Stimulated activated CD4-positive, alpha-beta T cell treated with anti-CD3 and anti-CD28 coated beads, TNF-alpha, amount 100 ng/mL, for 4 hours (primary cell): ENCODE data around the gene CCDC28B.

Experiments
- DNase-seq, 3 experiments: peaks; one replicate each; pipeline ENCODE4 v3.0.0-alpha.2; 2020; ENCODE audit warnings: low read depth in 3 of 3

CCDC28B gene

GRCh38 chr1:32221980-32222755 lies 21.8 kb downstream of the CCDC28B start, which contains the start of the genes EIF3I and TMEM234:
Gene EIF3I, plus strand, starts transcription at chr1:32222407. Its CDS starts 35 bp downstream, at chr1:32222442.
Gene TMEM234, minus strand, starts transcription at chr1:32222353. Its CDS starts 31 bp downstream, at chr1:32222322.
- DNase-seq, result peak; percentile 70 to 88 (median 87)

GRCh38 chr1:32223683-32224082 lies 23.3 kb downstream of the CCDC28B start:
- DNase-seq, result no peak

- DNase-seq, result no peak
Observed at GRCh38 chr1:32224285-32224684, 23.9 kb downstream of the CCDC28B start.

- no peak for DNase-seq
Observed at GRCh38 chr1:32228771-32229170, 28.4 kb downstream of the CCDC28B start.

DNA sequence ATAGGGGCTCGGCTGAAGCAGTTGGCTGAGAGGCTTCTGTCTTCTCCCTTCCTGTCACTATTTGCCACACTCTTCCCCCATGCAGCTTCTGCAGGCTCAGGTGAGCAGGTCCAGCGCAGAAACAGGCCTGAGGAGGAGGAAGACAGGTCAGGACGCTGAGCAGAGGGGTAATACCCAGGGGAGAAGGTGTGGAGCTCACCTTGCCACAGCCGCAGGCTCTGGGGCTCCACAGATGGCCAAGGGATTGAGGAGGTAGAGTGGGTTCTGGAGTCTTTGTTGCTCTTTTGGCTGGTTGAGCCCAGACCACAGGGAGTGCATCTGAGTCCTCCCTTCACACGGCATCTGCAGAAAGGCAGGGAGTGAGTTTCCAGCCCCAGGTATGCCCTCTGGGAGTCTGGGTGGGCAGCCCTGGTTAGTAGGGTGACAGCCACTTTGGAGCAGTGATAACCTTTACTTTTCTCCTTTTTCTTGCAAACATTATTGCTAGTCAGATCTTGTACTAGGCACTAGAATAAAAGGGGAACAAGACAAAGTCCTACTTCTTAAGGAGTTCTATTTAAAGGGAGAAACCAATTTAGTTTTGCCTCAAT lies 31.5 kb downstream of the CCDC28B start:
- DNase-seq, result no peak

GRCh38 chr1:32232558-32233304 lies 32.3 kb downstream of the CCDC28B start:
- no peak for DNase-seq

- no peak for DNase-seq
Observed at GRCh38 chr1:32234792-32235191, 34.4 kb downstream of the CCDC28B start.

DNA sequence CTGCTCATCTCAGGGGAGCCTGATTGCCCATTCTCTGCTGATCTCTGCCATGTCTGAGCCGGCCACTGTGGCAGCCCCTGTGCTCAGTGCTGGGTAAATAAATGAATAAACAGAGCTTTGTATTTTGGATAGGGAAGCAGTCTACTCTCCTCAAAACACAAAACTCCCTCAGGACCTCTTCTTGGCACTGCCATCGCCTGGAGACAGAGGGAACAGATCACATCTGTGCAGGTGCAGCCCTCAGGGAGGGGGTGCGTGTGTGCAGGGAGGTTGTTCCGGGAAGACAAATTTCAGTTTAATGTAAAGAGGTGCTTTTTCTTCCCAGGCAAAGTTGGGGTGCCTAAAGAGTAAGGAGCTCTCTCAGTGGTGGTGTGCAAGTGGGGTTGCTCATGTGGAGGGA lies 38.9 kb downstream of the CCDC28B start:
- no peak for DNase-seq

DNA sequence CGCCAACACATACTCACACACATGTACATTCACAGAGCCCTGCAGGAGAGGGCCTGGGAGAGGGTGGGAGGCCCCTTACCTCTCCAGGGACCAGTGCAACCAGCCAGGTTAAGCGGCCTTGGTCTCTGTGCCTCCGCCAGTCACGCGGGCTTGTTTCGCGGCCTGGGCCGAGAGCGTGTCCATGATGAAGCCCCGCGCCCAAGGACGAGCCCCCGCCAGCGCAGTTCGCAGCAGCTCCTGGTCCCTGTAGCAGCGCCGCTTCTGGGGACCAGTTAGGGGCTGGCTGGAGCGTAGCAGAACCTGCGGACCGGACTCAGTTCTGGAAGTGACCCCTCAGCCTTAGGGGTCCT lies 39.4 kb downstream of the CCDC28B start:
- DNase-seq, result no peak

- DNase-seq, result no peak
Observed at GRCh38 chr1:32240140-32240951, 40.0 kb downstream of the CCDC28B start.

DNA sequence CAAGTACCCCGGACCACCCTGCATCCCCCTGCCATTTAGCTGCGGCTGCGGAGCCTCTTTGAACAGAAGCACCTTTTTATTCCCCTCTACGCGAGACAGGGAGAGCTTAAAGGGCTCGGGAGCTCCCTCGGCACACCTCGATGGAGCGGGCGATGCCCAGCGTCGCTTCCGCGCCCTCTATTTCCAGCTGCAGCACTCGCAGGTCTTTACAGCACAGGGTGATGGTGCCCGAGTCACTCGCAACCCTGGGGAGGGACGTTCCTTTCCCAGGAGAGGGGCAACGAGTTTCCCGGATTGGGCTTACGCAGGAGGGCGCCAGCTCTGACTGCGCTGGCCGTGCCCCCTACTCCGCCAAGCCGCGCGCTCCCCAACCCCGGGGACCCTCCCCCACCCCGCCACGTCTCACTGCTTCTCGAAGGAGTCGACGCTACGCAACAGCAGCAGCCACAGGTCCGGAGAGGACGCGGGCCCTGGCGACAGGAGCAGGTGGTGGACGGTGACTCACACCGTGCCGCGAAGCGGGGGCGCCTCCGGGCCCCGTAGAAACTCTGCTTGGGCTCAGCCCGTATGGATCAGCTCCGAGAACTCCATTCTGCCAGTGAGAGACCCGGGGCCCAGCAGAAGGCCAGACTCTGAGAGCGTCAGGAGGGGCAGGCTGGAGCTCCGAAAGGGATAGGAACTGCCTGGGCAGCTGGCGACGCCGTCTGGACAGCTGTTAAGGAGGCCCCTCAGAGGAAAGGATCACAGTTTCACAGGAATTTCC lies 40.8 kb downstream of the CCDC28B start:
- DNase-seq, result no peak

GRCh38 chr1:32242341-32242851 lies 42.0 kb downstream of the CCDC28B start:
- DNase-seq, result no peak

GRCh38 chr1:32246888-32247273 lies 46.5 kb downstream of the CCDC28B start, which contains the start of gene FAM167B:
Gene FAM167B, plus strand, starts transcription at chr1:32247222. Its CDS starts 200 bp downstream, at chr1:32247422.
- no peak for DNase-seq

DNA sequence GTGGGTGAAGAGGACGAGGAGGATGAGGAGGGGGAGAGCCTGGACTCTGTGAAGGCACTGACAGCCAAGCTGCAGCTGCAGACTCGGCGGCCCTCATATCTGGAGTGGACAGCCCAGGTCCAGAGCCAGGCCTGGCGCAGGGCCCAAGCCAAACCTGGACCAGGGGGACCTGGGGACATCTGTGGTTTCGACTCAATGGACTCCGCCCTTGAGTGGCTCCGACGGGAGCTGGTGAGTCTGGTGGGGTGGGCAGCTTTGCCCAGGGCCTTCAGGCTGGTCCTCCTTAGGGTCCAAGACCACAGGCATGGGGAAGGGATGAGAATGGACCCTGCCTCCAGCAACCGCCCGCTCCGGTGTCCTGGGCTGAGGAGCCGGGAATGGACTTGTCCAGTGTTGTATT lies 47.1 kb downstream of the CCDC28B start:
- DNase-seq, result no peak

DNA sequence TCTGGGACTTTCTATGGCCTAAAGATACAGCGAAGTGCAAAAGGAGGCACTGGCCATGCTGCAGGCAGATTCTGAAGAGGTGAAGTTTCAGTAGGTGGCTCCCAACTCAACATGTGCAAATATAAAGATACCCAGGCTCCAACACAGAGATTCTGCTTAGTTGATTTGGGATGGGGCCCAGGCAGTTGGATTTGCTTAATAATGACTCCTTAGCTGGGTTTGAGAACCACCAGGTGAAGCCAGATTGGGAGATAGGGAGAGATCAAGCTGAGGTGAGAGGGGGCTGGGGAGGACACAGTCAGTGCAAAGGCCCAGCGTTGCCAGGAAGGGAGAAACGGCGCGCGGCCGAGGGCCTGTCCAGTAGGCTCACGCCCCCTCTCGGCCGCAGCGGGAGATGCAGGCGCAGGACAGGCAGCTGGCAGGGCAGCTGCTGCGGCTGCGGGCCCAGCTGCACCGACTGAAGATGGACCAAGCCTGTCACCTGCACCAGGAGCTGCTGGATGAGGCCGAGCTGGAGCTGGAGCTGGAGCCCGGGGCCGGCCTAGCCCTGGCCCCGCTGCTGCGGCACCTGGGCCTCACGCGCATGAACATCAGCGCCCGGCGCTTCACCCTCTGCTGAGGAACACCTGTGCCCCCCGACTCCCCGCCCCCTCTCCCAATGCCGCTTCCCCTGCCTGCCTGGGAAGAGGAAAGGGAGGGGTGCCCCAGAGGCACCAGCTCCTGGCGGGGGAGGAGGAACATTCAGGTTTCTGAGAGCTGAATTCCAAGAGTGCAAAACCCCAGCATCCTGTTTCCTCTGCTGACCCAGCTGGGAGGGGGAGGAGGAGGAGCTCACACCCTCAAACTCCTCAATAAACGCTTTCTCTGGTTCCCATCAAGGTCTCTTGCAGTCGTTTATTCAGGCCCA lies 47.8 kb downstream of the CCDC28B start:
- peak; percentile 50 to 65 (median 52) for DNase-seq

GRCh38 chr1:32249831-32250525 lies 49.6 kb downstream of the CCDC28B start:
- DNase-seq, result peak in 2 of 3 experiments; percentile 59 to 66

GRCh38 chr1:32250893-32251716 lies 50.7 kb downstream of the CCDC28B start, which contains the start of gene LCK:
Gene LCK, plus strand, starts transcription at chr1:32251265. Its CDS starts 23,065 bp downstream, at chr1:32274330.
- peak in 2 of 3 experiments; percentile 35 to 52 for DNase-seq
